T-helper 1 cell treated with Interleukin-12 subunit alpha and Interleukin-12 subunit beta and Interleukin-4 antibody, amounts not matched to agents 30 ng/mL and 1 ng/mL, for 36 hours (primary cell): ENCODE measurements around the gene MAPT. TPM values are rescaled to one million over a fixed set of nuclear protein-coding genes. Genes with fewer than 3 reads are reported as not detected.

Experiments used
- intact Hi-C: fragments of 100-400 bp; cut with micrococcal nuclease; formaldehyde crosslinking; loops from one replicate; pipeline ENCODE4 v1.15.1; 2024
- total RNA-seq: library from RNA; stranded (reverse); gene quantifications from 2 replicates; pipeline ENCODE4 v1.2.3, GENCODE V29; 2022

Gene MAPT
- total RNA-seq, 1 donor from 2014 or later = 0.25 TPM

- intact Hi-C loops = no loop called here
Observed at GRCh38 chr17:46026166-46027047, 132.1 kb downstream of the MAPT start.

GRCh38 chr17:46027048-46027975, 133.0 kb downstream of the MAPT start:
- intact Hi-C loops = no loop called here

GRCh38 chr17:46027976-46028325, 133.6 kb downstream of the MAPT start:
- intact Hi-C loops = no loop called here

GRCh38 chr17:46028374-46028773, 134.0 kb downstream of the MAPT start:
- intact Hi-C loops = no loop called here

GRCh38 chr17:46028981-46029565, 134.7 kb downstream of the MAPT start:
- intact Hi-C loops = no loop called here

GRCh38 chr17:46029627-46030026, 135.3 kb downstream of the MAPT start:
- intact Hi-C loops = no loop called here

GRCh38 chr17:46030752-46031151, 136.4 kb downstream of the MAPT start:
- intact Hi-C loops = no loop called here

- intact Hi-C loops = no loop called here
Observed at GRCh38 chr17:46031440-46031839, 137.1 kb downstream of the MAPT start.

- intact Hi-C loops = no loop called here
Observed at GRCh38 chr17:46031920-46032319, 137.6 kb downstream of the MAPT start.

- intact Hi-C loops = no loop called here
Observed at GRCh38 chr17:46032909-46033308, 138.6 kb downstream of the MAPT start.

GRCh38 chr17:46033392-46033791, 139.0 kb downstream of the MAPT start:
- intact Hi-C loops = no loop called here

- intact Hi-C loops = no loop called here
Observed at GRCh38 chr17:46035112-46035818, 140.9 kb downstream of the MAPT start.

- intact Hi-C loops = no loop called here
Observed at GRCh38 chr17:46036491-46036890, 142.1 kb downstream of the MAPT start.

GRCh38 chr17:46037722-46038255, 143.4 kb downstream of the MAPT start:
- intact Hi-C loops = no loop called here

GRCh38 chr17:46038414-46038813, 144.1 kb downstream of the MAPT start:
- intact Hi-C loops = no loop called here

GRCh38 chr17:46038937-46039336, 144.6 kb downstream of the MAPT start:
- intact Hi-C loops = no loop called here

GRCh38 chr17:46039592-46040186, 145.3 kb downstream of the MAPT start:
- intact Hi-C loops = no loop called here

- intact Hi-C loops = no loop called here
Observed at GRCh38 chr17:46042246-46042645, 147.9 kb downstream of the MAPT start.

GRCh38 chr17:46042925-46043324, 148.6 kb downstream of the MAPT start:
- intact Hi-C loops = no loop called here

GRCh38 chr17:46043606-46044005, 149.3 kb downstream of the MAPT start:
- intact Hi-C loops = loop anchor here (1.0 kb wide), 3 partner anchors 41 to 170 kb away; no protein-coding TSS in a partner anchor
